Nephron (organoid): ENCODE results near the gene UPF2.
"Not testable (repeated sequence)": the region's sequence is repeated elsewhere in the genome, so short reads cannot be mapped to it uniquely, and the experiment has no call there.

Source experiments
- H3K27ac Mint-ChIP-seq, 3 experiments: 2 replicates each; pipeline ENCODE4 v1.8.0; 2020; ENCODE audit warnings: mixed read lengths in 3 of 3, mild to moderate bottlenecking in 2 of 3, moderate library complexity in 1 of 3
- H3K27me3 Mint-ChIP-seq: 2 replicates; pipeline ENCODE4 v1.8.0; 2021; ENCODE audit warnings: low read depth, mild to moderate bottlenecking, moderate library complexity, mixed read lengths
- H3K36me3 Mint-ChIP-seq: 2 replicates; pipeline ENCODE4 v1.8.0; 2020; ENCODE audit warnings: low read depth, mixed read lengths
- H3K4me1 Mint-ChIP-seq: 2 replicates; pipeline ENCODE4 v1.8.0; 2020; ENCODE audit warnings: mixed read lengths
- H3K4me3 Mint-ChIP-seq, 3 experiments: 2 replicates each; pipeline ENCODE4 v1.8.0; 2020; ENCODE audit warnings: mild to moderate bottlenecking in 3 of 3, mixed read lengths in 3 of 3, moderate library complexity in 2 of 3
- H3K9me3 Mint-ChIP-seq: 2 replicates; pipeline ENCODE4 v1.8.0; 2020; ENCODE audit warnings: mixed read lengths
- TF ChIP-seq, protein P1 (sequence below), 3 experiments: fragments of 200-600 bp; sonication (generic); IDR thresholded peaks; one replicate each; pipeline ENCODE4 v1.5.0; 2021; ENCODE audit warnings: antibody characterized with exemption in 3 of 3; ENCODE audit not compliant: unreplicated experiment in 3 of 3

UPF2 gene

DNA sequence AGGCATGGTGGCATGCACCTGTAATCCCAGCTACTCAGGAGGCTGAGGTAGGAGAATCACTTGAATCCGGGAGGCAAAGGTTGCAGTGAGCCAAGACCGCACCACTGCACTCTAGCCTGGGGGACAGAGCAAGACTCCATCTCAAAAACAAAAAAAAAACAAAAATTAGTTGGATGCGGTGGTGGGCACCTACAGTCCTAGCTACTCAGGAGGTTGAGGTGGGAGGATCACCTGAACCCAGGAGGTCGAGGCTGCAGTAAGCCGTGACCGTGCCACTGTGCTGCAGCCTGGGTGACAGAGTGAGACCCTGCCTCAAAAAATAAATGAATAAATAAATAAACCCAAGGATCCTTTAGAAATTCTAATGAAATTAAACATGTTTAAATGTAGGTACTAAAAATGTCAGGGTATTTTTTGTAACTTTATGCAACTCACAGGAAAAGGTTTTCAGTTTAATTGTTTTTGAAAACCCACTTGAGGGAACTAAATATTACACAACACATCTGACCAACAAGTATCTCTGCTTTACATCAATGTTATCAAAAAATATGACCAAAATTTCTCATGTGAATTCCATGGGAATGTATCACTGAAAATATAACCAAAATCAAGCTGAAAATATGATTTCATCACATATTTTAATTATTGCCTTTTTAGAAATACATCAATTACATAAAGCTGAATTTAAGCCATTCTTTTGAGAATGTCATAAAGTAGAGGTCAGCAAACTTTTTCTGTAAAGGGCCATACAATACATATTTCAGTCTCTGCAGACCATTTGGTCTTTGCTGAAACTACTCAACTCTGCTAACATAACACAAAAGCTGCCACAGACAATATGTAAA, 23.9 kb downstream of the UPF2 start:
- Mint-ChIP-seq H3K27ac (peak overlapping the region in 2 of 3 experiments; percentile 26 to 82), H3K4me1 (no peaks in the 10 kb centered on the region), H3K4me3 (no peak overlapping the region), H3K36me3 (peaks cover 16% of the 10 kb centered on the region), H3K9me3 (no peaks in the 10 kb centered on the region), H3K27me3 (no peaks in the 10 kb centered on the region)
- TF ChIP-seq, protein P1, sequence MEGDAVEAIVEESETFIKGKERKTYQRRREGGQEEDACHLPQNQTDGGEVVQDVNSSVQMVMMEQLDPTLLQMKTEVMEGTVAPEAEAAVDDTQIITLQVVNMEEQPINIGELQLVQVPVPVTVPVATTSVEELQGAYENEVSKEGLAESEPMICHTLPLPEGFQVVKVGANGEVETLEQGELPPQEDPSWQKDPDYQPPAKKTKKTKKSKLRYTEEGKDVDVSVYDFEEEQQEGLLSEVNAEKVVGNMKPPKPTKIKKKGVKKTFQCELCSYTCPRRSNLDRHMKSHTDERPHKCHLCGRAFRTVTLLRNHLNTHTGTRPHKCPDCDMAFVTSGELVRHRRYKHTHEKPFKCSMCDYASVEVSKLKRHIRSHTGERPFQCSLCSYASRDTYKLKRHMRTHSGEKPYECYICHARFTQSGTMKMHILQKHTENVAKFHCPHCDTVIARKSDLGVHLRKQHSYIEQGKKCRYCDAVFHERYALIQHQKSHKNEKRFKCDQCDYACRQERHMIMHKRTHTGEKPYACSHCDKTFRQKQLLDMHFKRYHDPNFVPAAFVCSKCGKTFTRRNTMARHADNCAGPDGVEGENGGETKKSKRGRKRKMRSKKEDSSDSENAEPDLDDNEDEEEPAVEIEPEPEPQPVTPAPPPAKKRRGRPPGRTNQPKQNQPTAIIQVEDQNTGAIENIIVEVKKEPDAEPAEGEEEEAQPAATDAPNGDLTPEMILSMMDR (IDR thresholded peaks at IDR 0.05; ENCODE audit: unreplicated experiment in 3 of 3): no peak

DNA sequence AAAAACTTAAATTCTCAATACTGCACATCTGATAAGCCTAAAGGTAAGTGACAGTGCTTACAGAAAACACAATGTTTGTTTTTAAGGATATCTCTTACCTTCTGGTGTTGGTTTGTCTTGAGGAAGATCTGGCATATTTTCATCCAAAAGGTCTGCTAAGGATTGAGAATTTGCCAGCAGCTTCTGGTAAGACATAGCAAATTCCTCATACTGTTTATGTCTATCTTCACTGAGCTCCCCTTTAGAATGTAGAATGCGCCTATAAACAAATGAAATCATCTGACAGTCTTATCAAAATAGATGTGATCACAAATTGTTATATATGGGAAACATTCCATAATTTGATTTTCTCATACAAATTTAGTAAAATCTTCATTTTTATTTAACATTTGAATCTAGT, 28.7 kb downstream of the UPF2 start:
- Mint-ChIP-seq H3K4me3 (no peak overlapping the region), H3K4me1 (no peaks in the 10 kb centered on the region), H3K27ac (no peak overlapping the region), H3K27me3 (no peaks in the 10 kb centered on the region), H3K36me3 (peaks cover 50% of the 10 kb centered on the region), H3K9me3 (peaks cover 13% of the 10 kb centered on the region)
- TF ChIP-seq, protein P1 (IDR thresholded peaks at IDR 0.05; ENCODE audit: unreplicated experiment in 3 of 3): no peak

- H3K27ac Mint-ChIP-seq, H3K4me1 Mint-ChIP-seq, H3K4me3 Mint-ChIP-seq, H3K27me3 Mint-ChIP-seq: not testable (repeated sequence)
- H3K36me3 Mint-ChIP-seq: peaks cover 55% of the 10 kb centered on the region
- peaks cover 13% of the 10 kb centered on the region for H3K9me3 Mint-ChIP-seq
Observed at GRCh38 chr10:12013391-12013790, 29.2 kb downstream of the UPF2 start.

- no peak overlapping the region for H3K4me3 Mint-ChIP-seq
- H3K27ac Mint-ChIP-seq: no peak overlapping the region
- peaks cover 72% of the 10 kb centered on the region for H3K36me3 Mint-ChIP-seq
- H3K27me3 Mint-ChIP-seq: no peaks in the 10 kb centered on the region
- TF ChIP-seq, protein P1 (IDR thresholded peaks at IDR 0.05; ENCODE audit: unreplicated experiment in 3 of 3): no peak
- H3K4me1 Mint-ChIP-seq: no peaks in the 10 kb centered on the region
- H3K9me3 Mint-ChIP-seq: peaks cover 13% of the 10 kb centered on the region
Observed at GRCh38 chr10:12010353-12010752, 32.3 kb downstream of the UPF2 start.

- H3K27ac Mint-ChIP-seq, H3K4me1 Mint-ChIP-seq: not testable (repeated sequence)
- H3K9me3 Mint-ChIP-seq: peaks cover 13% of the 10 kb centered on the region
Observed at GRCh38 chr10:12008842-12009241, 33.8 kb downstream of the UPF2 start.

DNA sequence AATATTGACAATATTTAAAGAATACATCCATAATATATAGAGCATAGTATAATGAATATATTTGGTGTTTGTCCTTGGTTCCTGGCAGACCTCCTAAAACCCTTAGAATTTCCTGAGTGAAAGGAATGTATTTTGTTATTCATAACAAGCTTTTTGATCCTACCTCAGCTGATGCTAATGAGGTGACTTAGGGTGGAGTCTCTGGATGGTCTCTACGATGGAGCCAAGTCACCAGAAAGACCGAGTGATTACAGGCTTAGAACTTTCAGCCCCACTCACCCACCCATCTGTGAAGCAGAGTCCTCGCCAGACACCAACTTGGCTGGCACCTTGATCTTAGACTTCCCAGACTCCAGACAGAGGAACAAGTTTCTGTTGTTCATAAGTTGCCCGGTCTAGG, 35.9 kb downstream of the UPF2 start:
- no peak overlapping the region for H3K4me3 Mint-ChIP-seq
- peaks cover 80% of the 10 kb centered on the region for H3K36me3 Mint-ChIP-seq
- TF ChIP-seq, protein P1 (IDR thresholded peaks at IDR 0.05; ENCODE audit: unreplicated experiment in 3 of 3): no peak
- H3K4me1 Mint-ChIP-seq: no peaks in the 10 kb centered on the region
- no peaks in the 10 kb centered on the region for H3K27me3 Mint-ChIP-seq
- H3K9me3 Mint-ChIP-seq: peaks cover 13% of the 10 kb centered on the region
- no peak overlapping the region for H3K27ac Mint-ChIP-seq

More at GRCh38 chr10:12008842-12009241, 33.8 kb downstream of the UPF2 start:
- H3K27me3 Mint-ChIP-seq, H3K4me3 Mint-ChIP-seq: not testable (repeated sequence)
- H3K36me3 Mint-ChIP-seq: peaks cover 77% of the 10 kb centered on the region
